Activated CD4-positive, alpha-beta T cell treated with anti-CD3 and anti-CD28 coated beads, Interleukin-2, amount 10 ng/mL, durations not matched to agents 24 days and 14 days (primary cell): ENCODE data around the gene SYT1. TPM values are rescaled to one million over a fixed set of nuclear protein-coding genes. Genes with fewer than 3 reads are reported as not detected.

Experiments used
- DNase-seq: peaks from one replicate; pipeline ENCODE4 v3.0.0; 2022
- H3K27ac Mint-ChIP-seq: one replicate; pipeline ENCODE4 v1.8.0; 2022; ENCODE audit warnings: mild to moderate bottlenecking, mixed read lengths
- H3K27me3 Mint-ChIP-seq: one replicate; pipeline ENCODE4 v1.8.0; 2022; ENCODE audit warnings: mixed read lengths
- H3K36me3 Mint-ChIP-seq: one replicate; pipeline ENCODE4 v1.8.0; 2022; ENCODE audit warnings: low read depth, mild to moderate bottlenecking, mixed read lengths
- H3K4me1 Mint-ChIP-seq: one replicate; pipeline ENCODE4 v1.8.0; 2021; ENCODE audit warnings: mixed read lengths
- H3K4me3 Mint-ChIP-seq: one replicate; pipeline ENCODE4 v1.8.0; 2022; ENCODE audit warnings: mild to moderate bottlenecking, moderate library complexity, mixed read lengths
- H3K9me3 Mint-ChIP-seq: one replicate; pipeline ENCODE4 v1.8.0; 2021; ENCODE audit warnings: mixed read lengths
- intact Hi-C: fragments of 100-400 bp; cut with micrococcal nuclease; formaldehyde crosslinking; loops from one replicate; pipeline ENCODE4 v1.15.1; 2023
- total RNA-seq: library from RNA; stranded (reverse); gene quantifications from 2 replicates; pipeline ENCODE4 v1.2.3, GENCODE V29; 2022

The SYT1 gene
- total RNA-seq, 1 donor from 2014 or later = not detected

GRCh38 chr12:78966062-78966461 lies 101.5 kb downstream of the SYT1 start:
- no peak for DNase-seq
- no peak overlapping the region for H3K27ac Mint-ChIP-seq
- H3K9me3 Mint-ChIP-seq = no peaks in the 10 kb centered on the region

GRCh38 chr12:78966926-78967325 lies 102.4 kb downstream of the SYT1 start:
- H3K36me3 Mint-ChIP-seq = no peaks in the 10 kb centered on the region
- no peak for DNase-seq
- H3K27ac Mint-ChIP-seq = no peak overlapping the region
- H3K27me3 Mint-ChIP-seq = no peaks in the 10 kb centered on the region
- intact Hi-C loops = no loop called here
- no peak overlapping the region for H3K4me3 Mint-ChIP-seq
- no peaks in the 10 kb centered on the region for H3K4me1 Mint-ChIP-seq
- no peaks in the 10 kb centered on the region for H3K9me3 Mint-ChIP-seq

More at GRCh38 chr12:78966062-78966461, 101.5 kb downstream of the SYT1 start:
- Mint-ChIP-seq H3K4me1 (no peaks in the 10 kb centered on the region), H3K4me3 (no peak overlapping the region), H3K27me3 (no peaks in the 10 kb centered on the region), H3K36me3 (no peaks in the 10 kb centered on the region)
- intact Hi-C loops = no loop called here

DNA sequence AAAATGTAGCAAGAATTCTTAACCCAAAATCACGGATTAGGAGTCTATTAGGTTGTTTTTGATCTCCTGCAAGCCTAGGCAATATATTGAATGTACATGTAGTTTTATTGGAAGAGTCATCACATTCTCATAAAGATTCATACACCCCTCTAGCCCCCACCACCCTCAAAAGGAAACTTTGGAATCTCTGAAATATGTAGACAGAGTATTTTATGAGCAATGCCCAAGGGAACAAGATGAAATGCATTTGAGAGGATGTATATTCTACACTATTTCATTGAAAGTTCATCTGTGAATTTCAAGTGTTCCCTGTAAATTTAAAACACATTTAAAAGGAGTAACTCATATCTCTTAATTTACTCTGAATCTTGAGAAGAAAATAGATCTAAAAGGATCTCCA lies 103.7 kb downstream of the SYT1 start:
- Mint-ChIP-seq H3K4me3 (no peak overlapping the region), H3K27ac (no peak overlapping the region), H3K27me3 (no peaks in the 10 kb centered on the region), H3K36me3 (no peaks in the 10 kb centered on the region), H3K9me3 (no peaks in the 10 kb centered on the region), H3K4me1 (no peaks in the 10 kb centered on the region)
- intact Hi-C loops = no loop called here
- DNase-seq = no peak

- no peak overlapping the region for H3K4me3 Mint-ChIP-seq
- intact Hi-C loops = no loop called here
- no peak overlapping the region for H3K27ac Mint-ChIP-seq
- H3K27me3 Mint-ChIP-seq = no peaks in the 10 kb centered on the region
- DNase-seq = no peak
- no peaks in the 10 kb centered on the region for H3K4me1 Mint-ChIP-seq
- no peaks in the 10 kb centered on the region for H3K36me3 Mint-ChIP-seq
- no peaks in the 10 kb centered on the region for H3K9me3 Mint-ChIP-seq
Observed at GRCh38 chr12:78970041-78970440, 105.5 kb downstream of the SYT1 start.

DNA sequence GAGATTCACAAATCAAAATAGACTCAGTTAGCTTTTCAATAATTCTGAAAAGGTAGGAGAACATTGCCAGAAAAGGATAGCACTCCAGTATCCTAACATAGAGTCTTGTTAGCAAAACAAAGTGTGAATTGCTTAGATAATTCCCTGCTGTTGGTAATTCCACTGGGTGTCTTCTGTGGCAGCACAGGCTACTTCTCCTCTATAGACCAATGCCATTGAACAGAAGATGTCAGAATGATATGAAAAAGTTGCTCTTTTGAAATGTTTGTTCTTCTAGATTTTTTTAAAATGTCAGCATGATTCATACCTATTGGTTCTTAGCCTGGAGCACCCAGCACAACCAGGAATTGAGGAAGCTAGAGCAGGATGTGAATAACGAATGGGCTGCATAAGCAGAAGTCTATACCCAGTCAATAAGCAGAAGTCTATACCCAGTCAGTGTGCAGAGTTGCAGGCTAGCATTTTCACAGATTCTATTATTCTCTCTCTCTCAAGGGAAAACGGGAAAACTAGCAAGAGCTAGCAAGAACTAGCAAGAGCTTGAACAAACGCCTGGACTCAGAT lies 112.8 kb downstream of the SYT1 start:
- no peaks in the 10 kb centered on the region for H3K4me1 Mint-ChIP-seq
- DNase-seq = no peak
- no peaks in the 10 kb centered on the region for H3K36me3 Mint-ChIP-seq
- no peaks in the 10 kb centered on the region for H3K9me3 Mint-ChIP-seq
- H3K4me3 Mint-ChIP-seq = no peak overlapping the region
- H3K27ac Mint-ChIP-seq = no peak overlapping the region
- intact Hi-C loops = no loop called here
- no peaks in the 10 kb centered on the region for H3K27me3 Mint-ChIP-seq

DNA sequence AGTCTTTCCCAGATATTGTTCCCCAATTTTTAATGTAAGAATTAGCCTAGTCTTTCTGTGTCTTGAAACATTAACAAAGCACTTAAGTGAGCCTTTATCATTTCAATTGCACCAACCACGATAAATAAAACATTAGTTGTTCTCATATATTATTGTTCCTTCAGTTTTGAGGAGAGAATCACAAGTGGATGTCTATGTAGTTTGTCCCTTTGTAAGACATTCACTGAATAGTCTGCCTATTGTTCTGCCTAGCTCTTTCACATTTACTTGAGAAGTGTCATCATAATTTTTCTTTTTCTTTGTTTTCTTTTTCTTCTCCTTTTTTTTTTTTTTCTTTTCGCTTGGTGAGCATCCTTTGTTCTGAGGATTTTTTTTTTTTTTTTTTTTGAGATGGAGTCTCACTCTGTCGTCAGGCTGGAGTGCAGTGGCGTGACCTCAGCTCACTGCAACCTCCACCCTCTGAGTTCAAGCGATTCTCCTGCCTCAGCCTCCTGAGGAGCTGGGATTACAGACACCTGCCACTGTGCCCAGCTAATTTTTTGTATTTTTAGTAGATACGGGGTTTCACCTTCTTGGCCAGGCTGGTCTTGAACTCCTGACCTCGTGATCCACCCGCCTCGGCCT lies 129.7 kb downstream of the SYT1 start:
- Mint-ChIP-seq H3K27me3 (no peaks in the 10 kb centered on the region), H3K4me1 (no peaks in the 10 kb centered on the region), H3K9me3 (no peaks in the 10 kb centered on the region), H3K27ac (no peak overlapping the region), H3K4me3 (no peak overlapping the region), H3K36me3 (no peaks in the 10 kb centered on the region)
- intact Hi-C loops = no loop called here
- DNase-seq = no peak

- intact Hi-C loops = no loop called here
- Mint-ChIP-seq H3K4me1 (no peaks in the 10 kb centered on the region), H3K27ac (no peak overlapping the region), H3K36me3 (no peaks in the 10 kb centered on the region), H3K4me3 (no peak overlapping the region), H3K9me3 (no peaks in the 10 kb centered on the region), H3K27me3 (no peaks in the 10 kb centered on the region)
- DNase-seq = no peak
Observed at GRCh38 chr12:79000501-79000900, 135.9 kb downstream of the SYT1 start.

DNA sequence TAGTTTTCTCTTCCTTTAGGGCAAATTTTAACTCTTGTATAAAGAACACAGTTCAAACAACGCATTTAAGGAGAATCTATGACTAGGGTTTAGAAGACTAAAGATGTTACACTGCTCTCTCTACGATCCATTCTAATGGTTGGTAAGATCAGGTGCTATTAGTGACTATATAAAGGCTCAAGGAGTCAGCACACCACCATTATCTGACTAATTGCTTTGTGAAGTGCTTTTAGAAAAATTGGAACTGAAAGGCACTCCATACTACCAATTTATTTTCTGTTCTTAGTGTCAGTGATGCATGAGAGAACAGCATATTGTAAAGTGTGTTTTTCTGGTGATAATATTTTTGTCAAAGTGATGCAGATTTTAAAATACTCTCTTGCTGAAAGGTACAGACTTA lies 136.8 kb downstream of the SYT1 start:
- Mint-ChIP-seq H3K27me3 (no peaks in the 10 kb centered on the region), H3K4me1 (no peaks in the 10 kb centered on the region), H3K9me3 (no peaks in the 10 kb centered on the region), H3K4me3 (no peak overlapping the region), H3K27ac (no peak overlapping the region), H3K36me3 (no peaks in the 10 kb centered on the region)
- DNase-seq = no peak
- intact Hi-C loops = no loop called here

GRCh38 chr12:79006306-79006705 lies 141.7 kb downstream of the SYT1 start:
- Mint-ChIP-seq H3K36me3 (no peaks in the 10 kb centered on the region), H3K9me3 (no peaks in the 10 kb centered on the region), H3K27me3 (no peaks in the 10 kb centered on the region), H3K4me1 (no peaks in the 10 kb centered on the region), H3K27ac (no peak overlapping the region), H3K4me3 (no peak overlapping the region)
- no peak for DNase-seq
- intact Hi-C loops = no loop called here

DNA sequence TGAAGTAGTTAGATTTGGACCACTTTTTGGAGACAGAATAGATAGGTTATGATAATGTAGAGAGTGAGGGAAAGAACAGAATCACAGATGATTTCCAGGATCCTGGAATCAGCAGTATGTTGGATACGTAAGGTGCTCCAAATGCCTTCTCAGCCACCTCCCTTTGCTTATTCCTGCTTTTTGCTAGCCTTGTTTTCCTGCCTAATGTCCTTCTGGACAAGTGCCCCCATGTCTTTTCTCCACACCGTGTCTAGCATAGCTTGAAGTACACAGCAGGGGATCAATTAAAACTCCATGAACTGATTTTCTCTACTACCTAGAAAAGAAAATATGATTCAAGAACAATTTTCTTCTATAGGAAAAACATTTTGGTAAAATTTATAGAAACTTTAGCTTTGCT lies 144.0 kb downstream of the SYT1 start:
- DNase-seq = no peak
- no peaks in the 10 kb centered on the region for H3K36me3 Mint-ChIP-seq
- H3K27ac Mint-ChIP-seq = no peak overlapping the region
- H3K27me3 Mint-ChIP-seq = no peaks in the 10 kb centered on the region
- no peaks in the 10 kb centered on the region for H3K9me3 Mint-ChIP-seq
- H3K4me3 Mint-ChIP-seq = no peak overlapping the region
- intact Hi-C loops = no loop called here
- no peaks in the 10 kb centered on the region for H3K4me1 Mint-ChIP-seq

DNA sequence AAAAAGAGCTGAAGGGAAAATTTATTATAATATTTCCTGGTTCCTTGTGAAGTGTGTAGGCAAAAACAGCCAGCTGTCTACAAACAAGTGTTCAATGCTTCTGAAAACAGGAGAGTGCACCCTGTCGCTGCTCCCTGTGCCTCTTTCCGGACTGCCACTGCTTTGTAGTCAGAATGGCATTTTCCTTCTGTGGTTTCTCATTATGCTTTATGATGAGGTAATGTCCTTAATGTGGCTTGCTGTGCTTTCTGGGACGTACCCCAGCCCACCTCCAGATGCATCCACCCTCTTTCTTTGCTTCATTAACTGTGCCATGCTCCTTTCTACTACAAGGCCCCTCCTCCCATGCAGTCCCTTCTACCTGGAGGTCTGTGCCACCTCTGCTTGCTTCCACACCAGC lies 148.1 kb downstream of the SYT1 start:
- intact Hi-C loops = no loop called here
- DNase-seq = no peak
- H3K4me1 Mint-ChIP-seq = no peaks in the 10 kb centered on the region
- H3K27me3 Mint-ChIP-seq = no peaks in the 10 kb centered on the region
- no peak overlapping the region for H3K27ac Mint-ChIP-seq
- no peak overlapping the region for H3K4me3 Mint-ChIP-seq
- H3K9me3 Mint-ChIP-seq = no peaks in the 10 kb centered on the region
- no peaks in the 10 kb centered on the region for H3K36me3 Mint-ChIP-seq

GRCh38 chr12:79016181-79016580 lies 151.6 kb downstream of the SYT1 start:
- Mint-ChIP-seq H3K4me3 (no peak overlapping the region), H3K27ac (no peak overlapping the region)

DNA sequence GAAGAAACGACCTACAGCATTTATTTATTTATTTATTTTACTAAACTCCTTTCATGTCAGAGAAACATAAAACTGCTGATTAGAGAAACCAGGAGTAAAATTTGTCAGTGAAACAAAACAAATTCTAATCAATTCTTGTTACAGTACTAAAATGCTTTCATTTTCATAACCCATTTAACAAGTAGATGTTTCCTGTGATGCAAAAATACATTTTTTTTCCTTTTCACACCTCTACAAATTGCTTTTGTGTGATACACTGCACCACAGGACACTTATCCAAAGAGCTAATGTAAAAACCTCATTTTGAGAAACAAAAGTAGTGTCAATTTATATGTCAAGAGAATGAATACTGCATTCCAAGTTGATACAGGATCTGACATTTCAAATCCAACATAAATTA lies 155.1 kb downstream of the SYT1 start:
- no peaks in the 10 kb centered on the region for H3K36me3 Mint-ChIP-seq
- intact Hi-C loops = no loop called here
- no peaks in the 10 kb centered on the region for H3K4me1 Mint-ChIP-seq
- H3K27me3 Mint-ChIP-seq = no peaks in the 10 kb centered on the region
- no peak overlapping the region for H3K4me3 Mint-ChIP-seq
- H3K27ac Mint-ChIP-seq = no peak overlapping the region
- no peaks in the 10 kb centered on the region for H3K9me3 Mint-ChIP-seq
- DNase-seq = no peak

More at GRCh38 chr12:79016181-79016580, 151.6 kb downstream of the SYT1 start:
- Mint-ChIP-seq H3K9me3 (no peaks in the 10 kb centered on the region), H3K27me3 (no peaks in the 10 kb centered on the region), H3K4me1 (no peaks in the 10 kb centered on the region), H3K36me3 (no peaks in the 10 kb centered on the region)
- no peak for DNase-seq
- intact Hi-C loops = no loop called here

- Mint-ChIP-seq H3K27me3 (no peaks in the 10 kb centered on the region), H3K9me3 (no peaks in the 10 kb centered on the region), H3K4me3 (no peak overlapping the region), H3K27ac (no peak overlapping the region), H3K36me3 (no peaks in the 10 kb centered on the region), H3K4me1 (no peaks in the 10 kb centered on the region)
- DNase-seq = no peak
- intact Hi-C loops = no loop called here
Observed at GRCh38 chr12:79020106-79020505, 155.5 kb downstream of the SYT1 start.

DNA sequence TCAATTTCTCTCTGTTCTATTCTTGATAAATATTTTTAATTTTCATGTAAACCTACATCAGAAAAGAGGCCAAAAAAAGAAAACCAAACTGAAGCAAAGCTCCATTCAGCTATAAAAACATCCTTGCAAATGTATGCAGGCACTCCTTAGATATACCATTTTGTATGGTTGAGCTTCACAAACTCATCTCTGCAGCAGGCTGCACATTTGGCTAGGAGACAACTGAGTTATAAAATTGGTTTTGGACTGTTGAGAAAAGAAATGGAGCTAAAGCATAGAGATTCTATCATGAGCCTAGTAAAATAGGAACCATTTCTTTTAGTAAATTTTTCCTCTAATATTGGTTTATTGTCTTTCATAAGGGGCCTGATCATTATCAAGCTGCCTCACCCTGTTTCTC lies 156.4 kb downstream of the SYT1 start:
- Mint-ChIP-seq H3K9me3 (no peaks in the 10 kb centered on the region), H3K4me1 (no peaks in the 10 kb centered on the region), H3K27me3 (no peaks in the 10 kb centered on the region), H3K27ac (no peak overlapping the region), H3K4me3 (no peak overlapping the region), H3K36me3 (no peaks in the 10 kb centered on the region)
- DNase-seq = no peak
- intact Hi-C loops = no loop called here
